H4 (cell line): ENCODE data around the gene SLC26A11. TPM values are rescaled to one million over a fixed set of nuclear protein-coding genes. Genes with fewer than 3 reads are reported as not detected.
"Not testable (repeated sequence)": the region's sequence is repeated elsewhere in the genome, so short reads cannot be mapped to it uniquely, and the experiment has no call there.

Experiments used
- DNase-seq: peaks from one replicate; pipeline ENCODE4 v3.0.0-alpha.2; 2015; ENCODE audit warnings: low spot score
- total RNA-seq: library from RNA; depleted of rRNA; stranded (reverse); fragments of >200 nt; shearing (Covaris generic); gene quantifications from 2 replicates; pipeline ENCODE4 v1.2.3, GENCODE V29; 2014

SLC26A11 gene
- total RNA-seq, 1 experiment from 2014 or later: 3.6 TPM

DNA sequence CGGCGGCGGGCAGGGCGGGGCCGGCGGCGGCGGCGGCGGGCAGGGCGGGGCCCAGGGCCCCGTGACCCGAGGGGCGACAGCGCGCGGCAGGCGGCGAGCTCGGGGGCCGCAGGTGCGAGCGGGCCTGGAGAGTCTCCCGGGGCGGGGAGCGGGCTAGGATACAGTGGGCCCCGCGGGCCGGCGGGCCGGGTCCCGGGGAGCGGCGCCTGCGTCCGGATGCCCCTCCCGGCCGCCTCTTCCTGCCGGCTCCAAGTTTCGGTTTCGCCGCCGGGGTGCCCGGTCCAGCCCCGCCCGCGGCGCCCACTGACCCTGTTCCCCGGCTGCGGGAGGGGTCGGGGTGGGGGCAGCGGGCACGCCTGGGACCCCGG lies 40.5 kb downstream of the SLC26A11 start, which contains the start of gene RNF213:
Gene RNF213, plus strand, starts transcription at position 62 of the 368 bp plus-strand sequence. CDS start 2,830 bp downstream, outside the sequence.
- no peak for DNase-seq

DNA sequence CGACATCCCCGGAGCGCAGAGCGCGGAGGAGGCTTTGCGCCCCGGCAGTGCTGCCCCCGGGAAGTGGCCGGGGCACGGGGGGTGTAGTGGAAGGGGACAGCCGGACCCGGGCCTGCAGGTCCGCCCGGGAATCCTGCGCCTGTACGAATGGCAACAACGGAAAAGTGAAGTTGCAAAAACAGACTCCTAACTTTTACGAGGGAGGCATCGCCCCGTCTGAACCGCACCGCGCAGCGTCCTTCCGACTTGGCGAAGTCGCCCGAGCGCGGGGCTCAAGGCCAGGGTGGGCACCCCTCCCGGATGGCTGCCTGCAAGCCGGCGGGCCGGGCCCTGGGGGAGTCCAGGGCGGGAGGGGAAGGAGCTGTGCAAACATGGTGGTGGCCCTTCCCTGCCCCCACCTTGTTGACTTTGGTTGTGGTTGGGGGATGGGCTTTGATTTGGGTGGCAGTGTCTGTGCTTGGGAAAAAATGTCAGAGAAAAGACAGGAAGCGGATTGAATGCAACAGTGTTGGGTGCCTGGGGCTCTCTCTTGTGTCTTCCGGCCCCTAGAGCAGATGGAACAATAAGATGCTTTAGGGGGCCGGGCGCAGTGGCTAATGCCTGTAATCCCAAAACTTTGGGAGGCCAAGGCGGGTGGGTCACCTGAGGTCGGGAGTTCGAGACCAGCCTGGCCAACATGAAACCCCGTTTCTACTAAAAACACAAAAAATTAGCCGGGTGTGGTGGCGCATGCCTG lies 41.1 kb downstream of the SLC26A11 start:
- peak; percentile 57 for DNase-seq

DNA sequence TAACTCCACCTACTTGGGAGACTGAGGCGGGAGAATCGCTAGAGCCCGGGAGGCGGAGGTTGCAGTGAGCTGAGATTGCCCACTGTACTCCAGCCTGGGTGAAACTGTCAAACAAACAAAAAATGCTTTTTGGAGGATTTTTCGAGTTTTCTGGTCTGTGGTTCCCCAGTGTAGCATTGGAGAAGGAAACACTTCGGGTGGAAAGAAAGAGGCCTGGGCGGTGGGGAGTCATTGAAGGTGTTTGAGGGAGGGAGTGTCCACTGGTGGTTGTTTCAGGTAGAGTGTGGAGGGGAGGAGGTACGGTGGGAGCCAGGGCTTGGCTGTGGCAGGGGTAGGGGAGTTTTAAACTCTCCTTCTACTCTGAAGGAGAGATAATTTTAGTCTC lies 41.7 kb downstream of the SLC26A11 start:
- no peak for DNase-seq

DNA sequence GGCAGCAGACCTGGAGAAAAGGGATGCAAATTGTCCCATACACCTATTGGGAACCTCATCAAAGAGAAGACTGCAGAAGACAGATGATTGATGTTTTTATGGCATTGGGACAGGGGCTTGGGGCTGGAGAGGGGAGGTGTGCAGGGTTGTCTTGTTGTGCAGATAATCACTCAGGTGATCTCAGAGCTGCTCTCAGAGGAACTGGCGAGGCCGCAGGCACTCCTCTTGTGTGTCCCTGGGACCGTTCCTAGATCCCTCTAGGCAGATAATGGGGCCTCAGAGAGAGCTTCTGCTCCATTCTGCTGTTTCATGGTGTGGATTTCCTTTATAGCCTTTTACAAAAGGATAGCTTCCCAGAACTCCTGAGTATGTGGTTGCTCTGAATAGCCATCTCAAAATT lies 42.1 kb downstream of the SLC26A11 start:
- DNase-seq: no peak

DNA sequence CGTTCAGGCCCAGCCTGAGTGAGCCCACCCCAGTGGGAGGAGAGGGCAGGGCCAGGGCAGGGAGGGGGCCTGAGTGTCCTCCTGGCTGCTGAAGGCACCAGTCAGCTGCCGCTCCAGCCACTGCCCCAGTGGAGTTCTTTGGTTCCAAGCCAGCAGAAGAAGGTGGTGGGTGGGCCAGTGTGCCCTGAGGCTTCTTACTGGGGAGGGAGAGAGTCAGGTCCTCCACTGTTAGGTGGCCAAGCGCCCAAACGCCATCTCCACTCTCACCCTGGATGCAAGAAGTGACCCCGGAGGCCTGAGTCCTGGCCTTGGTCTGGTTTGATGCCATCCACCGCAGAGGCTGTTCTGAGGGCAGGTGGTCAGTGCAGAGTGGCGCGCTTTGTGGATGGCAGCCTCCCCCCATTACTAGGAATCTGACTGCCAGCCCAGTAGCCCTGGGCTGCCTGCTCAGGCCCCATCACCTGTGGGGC lies 42.6 kb downstream of the SLC26A11 start:
- DNase-seq: no peak

DNA sequence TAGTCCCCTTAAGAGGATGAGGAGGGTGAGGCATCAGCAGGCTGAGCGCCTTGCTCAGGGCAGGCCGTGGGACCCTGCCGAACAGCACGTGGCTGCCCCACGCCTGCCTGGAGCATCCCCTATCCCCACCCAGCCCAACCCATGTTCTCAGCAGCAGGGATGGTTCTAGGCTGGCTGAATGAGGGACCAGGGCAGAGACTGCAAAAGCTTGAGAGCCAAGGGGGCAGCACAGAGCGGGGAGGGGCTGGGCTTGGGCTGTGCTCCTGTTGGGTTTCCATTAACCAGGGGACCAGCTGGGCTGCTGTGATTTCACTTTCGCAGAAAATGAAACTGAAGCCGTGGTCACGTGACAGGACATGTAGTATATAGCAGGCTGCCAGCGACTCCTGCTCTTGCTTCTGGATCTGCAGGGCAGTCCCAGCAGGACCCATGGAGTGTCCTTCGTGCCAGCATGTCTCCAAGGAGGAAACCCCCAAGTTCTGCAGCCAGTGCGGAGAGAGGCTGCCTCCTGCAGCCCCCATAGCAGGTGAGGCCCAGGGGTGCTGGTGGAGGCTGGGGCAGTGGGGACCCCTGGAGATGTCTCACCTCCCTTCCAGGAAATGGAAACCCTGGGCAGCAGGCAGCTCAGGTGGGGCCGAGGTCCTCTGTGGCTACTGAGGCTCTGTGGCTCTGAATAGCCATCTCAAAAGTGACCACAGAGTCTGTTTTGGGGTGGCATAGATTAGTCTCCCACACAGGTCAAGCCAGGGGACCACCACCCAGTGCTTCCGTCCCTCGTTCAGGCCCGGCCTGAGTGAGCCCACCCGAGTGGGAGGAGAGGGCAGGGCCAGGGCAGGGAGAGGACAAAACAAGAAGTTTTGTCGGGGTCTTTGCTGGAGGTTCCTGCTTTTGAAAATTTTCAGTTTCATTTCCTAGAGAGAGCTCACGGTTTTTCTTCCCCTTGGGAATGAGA lies 43.3 kb downstream of the SLC26A11 start:
- peak; percentile 92 for DNase-seq

DNA sequence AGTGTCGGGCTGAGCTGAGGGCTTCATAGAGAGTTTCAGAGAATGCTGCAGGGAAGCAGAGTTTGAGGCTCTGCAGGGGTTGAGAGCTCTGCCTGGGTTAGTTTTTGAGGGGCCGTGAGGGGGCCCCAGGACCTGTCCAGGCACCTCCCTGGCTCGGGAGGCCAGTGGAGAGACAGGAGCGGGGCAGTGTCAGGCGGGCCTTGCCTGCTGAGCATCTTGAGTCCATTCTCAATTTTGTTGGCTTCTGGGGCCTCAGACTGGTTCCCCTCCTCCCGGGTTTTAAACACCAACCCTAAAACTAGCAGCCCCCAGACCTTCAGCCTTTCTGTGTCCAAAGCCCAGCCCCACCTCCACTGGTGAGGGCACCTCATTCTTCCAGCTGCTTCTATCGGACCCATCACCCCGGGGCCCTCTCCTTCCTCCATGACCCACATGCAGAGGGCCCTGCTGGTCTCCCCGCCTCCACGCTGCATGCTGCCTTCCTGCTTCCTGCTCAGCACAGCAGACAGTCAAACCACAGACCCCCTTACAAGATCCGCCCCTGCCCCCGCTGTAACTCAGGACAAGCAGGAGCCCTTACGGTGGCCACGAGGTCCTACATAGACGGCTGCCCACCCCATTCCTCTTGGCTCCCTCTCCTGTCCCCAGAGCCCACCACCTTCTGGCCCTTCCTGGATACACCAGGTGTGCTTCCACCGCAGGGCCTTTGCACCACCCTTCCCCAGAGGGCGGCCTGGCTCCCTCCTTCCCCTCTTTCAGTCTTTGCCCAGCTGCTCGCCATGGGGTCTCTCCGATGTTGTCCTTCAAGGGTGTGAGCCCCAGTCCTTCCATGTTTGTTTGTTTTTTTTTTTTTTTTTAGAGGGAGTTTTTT lies 44.2 kb downstream of the SLC26A11 start:
- no peak for DNase-seq

DNA sequence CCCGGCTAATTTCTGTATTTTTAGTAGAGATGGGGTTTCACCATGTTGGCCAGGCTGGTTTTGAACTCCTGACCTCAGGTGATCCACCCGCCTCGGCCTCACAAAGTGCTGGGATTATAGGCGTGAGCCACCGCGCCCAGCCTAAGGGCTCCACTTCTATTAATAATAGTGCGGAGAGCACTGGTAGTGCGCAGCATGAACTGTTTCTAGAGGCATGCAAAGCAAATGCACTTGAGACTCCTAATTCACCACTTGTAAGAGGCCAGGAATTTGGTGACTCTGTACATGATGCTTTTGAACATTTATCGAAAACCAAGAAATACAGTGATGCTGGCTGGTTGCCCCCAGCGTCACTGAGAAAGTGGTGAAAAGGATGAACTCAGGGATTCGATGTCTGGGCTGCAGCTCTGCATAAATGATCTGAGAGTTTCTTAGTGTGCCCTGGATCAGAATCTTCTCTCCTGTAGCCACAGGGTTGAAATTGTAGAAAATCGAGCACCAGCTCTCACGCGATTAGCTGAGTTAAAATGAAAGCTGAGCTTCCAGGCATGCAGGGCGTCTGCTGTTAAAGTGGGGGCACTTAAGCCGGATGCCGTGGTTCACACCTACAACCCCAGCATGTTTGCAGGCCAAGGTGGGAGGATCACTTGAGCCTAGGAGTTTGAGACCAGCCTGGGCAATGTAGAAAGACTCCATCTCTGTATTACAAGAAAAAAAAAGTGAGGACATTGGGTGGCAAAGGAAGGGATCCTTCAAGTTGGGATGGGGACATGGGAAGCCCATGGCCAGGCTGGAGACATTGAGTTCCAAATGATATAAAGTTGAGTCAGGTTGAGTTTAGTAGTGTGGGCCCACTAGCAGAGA lies 45.2 kb downstream of the SLC26A11 start:
- DNase-seq: no peak

DNA sequence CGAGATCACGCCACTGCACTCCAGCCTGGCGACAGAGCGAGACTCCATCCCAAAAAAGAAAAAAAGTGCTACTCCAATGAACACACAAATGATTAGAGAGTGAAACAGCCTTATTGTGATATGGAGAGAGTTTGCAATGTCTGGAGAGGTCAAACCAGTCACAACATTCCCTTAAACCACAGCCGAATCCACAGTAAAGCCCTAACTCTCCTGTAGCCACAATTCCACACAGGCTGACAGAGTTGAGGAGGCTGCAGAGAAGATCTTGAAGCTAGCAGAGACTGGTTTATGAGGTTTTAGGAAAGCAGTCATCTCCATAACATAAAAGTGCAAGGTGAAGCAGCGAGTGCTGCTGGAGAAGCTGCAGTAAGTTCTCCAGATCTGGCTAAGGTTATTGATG lies 47.2 kb downstream of the SLC26A11 start:
- no peak for DNase-seq

DNA sequence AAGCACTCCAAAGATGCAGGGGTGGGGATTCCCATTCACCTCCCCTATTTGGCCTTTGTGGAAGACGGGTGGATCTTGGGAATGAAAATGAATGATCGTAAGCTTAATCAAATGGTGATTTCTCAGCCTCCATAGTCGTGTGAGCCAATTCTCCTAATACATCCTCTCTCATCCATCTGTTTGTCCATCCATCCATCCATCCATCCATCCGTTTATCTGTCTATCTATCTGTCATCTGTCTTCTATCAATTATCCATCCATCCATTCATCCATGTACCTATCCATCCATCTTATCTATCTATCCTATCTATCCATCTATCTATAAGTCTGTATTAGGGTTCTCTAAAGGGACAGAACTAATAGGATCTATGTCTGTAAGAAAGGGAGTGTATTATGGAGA lies 48.2 kb downstream of the SLC26A11 start:
- no peak for DNase-seq

DNA sequence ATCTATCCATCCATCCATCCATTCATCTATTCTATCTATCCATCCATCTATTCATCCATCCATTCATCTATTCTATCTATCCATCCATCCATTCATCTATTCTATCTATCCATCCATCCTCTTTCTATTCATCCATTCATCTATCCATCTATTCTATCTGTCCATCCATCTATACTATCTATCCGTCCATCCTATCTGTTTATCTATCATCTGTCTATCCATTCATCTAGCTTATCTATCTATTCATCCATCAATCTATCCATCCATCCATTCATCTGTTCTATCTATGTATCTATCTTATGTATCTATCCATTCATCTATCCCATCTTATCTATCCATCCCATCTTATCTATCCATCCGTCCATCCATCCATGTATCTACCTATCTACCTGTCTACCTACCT lies 49.2 kb downstream of the SLC26A11 start:
- no peak for DNase-seq

DNA sequence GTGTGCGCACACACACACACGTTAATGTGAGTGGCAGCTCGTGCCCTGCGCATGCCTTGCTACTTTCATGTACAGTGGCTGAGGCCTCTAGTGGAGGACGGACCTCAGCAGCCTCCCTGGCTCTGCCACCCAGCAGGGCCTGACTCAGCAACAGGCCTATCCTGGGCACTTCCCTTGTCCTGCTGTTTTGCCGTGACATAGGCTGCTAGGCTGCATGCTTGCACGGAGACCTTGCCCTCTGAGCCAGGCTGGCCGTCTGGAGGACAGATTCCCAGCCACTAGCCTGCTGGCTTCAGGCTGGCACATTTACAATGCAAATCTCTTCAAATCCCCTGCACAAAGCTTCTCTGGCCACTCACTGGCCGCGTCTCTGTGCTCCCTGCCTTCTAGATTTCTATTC lies 49.9 kb downstream of the SLC26A11 start:
- no peak for DNase-seq

DNA sequence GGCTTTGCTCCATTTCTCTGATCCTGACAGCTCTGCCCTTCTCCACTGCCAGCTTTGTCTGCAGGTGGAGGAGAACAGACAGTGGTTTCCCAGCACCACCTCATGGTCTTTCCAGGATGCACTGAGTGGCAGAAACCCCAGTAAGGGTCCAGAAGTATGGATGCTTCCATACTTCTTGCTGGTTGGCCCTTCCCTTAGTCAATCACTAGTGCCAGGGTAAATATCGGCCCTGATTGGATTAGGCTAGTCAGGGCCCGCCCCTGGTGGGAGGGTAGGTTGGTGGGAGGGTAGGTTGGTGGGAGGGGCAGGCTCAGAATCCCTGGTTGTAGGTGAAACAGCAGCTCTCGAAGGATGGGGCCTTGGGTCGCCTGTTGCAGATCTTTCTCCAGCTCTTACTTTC lies 50.6 kb downstream of the SLC26A11 start:
- no peak for DNase-seq

DNA sequence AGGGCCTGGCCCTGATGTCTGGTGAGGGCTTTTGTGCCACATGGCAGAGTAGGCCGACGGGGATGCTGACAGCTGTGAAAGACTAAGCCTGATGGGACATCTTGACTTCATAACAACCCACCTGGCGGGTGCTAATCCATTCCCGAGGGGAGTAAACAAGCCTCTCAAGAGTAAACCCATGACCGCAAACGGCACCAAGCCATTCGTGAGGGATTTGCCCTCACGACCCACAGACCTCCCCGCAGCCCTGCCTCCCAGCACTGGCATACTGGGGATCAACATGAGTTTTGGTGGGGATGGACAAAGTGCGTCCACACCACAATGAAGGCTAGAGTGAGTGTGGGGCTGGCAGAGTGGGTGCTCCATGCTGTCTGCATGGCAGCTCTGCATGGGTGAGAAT lies 52.1 kb downstream of the SLC26A11 start:
- no peak for DNase-seq

DNA sequence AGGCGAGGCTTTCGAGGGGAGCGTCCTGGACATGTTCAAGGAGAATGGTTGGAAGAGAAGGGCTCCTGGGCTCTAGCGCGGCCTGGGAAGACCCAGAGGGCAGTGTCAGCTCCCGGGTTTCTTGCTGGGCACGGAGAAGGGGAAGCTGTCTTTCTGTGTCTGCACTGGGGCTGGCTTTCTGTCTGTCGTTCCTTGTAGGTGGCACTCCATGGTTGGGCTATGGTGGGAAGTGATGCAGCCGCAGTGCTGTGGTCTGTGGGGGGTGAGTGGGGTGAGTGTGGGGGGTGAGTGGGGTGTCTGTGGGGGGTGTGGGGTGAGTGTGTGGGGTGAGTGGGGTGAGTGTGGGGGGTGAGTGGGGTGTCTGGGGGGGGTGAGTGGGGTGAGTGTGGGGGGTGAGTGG lies 54.1 kb downstream of the SLC26A11 start:
- DNase-seq: no peak

DNA sequence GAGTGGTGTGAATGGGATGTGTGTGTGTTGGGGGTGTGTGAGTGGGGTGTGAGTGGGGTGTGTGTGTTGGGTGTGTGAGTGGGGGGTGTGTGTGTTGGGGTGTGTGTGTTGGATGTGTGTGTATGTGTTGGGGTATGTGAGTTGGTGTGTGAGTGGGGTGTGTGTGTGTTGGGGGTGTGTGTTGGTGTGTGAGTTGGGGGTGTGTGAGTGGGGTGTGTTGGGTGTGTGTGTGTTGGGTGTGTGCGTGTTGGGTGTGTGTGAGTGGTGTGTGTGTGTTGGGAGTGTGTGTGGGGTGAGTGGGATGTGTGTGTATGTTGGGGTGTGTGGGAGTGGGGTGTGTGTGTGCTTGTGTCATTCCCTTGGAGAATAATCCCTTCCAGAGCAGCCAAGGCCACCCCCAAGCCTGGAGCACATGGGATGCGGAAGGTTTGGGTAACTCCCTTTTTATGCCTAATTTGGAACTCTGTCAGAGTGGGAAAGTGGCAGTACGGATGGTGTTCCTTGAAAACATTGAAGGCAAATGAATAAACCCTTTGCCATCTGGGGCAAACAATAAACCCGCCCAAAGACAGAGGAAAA lies 54.7 kb downstream of the SLC26A11 start:
- DNase-seq: no peak

DNA sequence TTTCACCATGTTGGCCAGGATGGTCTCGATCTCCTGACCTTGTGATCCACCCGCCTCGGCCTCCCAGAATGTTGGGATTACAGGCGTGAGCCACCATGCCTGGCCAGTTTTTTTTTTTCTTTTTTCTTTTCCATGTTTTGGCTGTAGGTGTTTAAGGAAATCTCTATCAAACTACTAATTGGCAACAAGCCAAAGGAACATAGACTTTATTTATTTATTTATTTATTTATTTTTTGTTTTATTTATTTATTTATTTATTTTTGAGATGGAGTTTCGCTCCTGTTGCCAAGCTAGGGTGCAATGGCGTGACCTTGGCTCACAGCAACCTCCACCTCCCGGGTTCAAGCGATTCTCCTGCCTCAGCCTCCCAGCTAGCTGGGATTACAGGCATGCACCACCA lies 55.6 kb downstream of the SLC26A11 start:
- not testable (repeated sequence) for DNase-seq

DNA sequence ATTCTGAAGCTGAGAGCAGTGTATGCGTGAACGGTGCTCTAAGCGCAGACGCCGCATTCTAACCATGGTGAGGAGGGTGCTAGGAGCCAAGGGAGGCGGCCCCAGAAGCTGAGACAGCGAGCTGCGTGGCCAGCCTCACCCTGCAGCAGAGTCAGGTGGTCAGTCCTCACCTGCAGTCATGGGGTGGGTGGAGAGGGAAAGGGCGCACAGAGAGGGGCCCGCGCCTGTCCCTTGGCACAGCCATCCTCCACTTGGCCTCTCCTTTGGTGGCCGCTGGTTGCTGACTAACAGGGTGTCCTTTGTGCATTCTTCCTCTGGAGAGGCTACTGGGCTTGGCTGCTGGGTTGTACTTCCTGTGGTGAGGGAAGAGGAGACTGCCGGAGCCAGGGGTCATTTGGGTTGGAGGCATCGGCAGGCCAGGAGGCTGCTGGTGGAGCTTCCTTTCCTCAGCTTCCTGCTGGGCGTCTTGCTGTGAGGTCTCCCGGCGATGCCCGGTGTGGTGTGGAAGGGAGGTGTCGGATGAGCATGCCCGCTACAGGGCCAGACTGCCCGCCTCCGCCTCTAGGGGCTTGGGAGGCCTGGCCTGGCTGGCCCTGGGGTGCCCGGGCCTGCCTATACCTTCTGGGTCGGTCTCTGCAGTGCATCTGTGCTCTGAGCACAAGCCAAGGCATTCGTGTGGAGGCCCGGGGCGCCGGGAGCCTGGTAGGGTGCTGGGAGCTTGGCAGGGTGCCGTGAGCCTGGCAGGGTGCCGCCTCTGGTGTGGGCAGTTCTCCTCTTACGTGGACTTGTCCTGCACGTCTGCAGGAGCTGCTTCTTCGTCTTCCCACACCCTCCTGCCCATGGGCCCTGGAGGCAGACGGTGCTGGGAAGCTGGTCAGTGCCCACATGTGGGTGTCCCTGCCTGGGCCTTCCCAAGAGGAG lies 57.8 kb downstream of the SLC26A11 start:
- no peak for DNase-seq

DNA sequence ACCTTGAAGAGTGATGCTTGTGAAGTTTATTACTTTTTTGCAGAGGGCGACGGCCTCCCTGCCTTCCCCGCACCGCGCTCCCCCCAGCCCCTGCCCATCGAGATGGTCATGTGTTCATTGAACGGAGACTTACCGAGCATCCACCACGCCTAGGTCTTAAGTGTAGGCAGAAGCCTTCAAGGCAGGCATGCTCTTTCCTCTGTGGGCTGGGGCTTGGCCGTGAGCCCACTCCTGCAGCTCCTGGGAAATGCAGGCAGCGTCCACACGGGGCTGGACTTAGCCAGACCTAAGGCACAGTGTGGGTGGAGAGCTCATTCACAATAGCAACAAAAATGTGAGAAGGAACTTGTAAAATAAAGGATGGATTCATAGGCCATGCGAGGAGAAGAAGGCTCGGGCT lies 59.7 kb downstream of the SLC26A11 start:
- no peak for DNase-seq
